Sciatic nerve (tissue), 2 donors: Measurements from ENCODE around the gene HAL. TPM values are rescaled to one million over a fixed set of nuclear protein-coding genes. Genes with fewer than 3 reads are reported as not detected.

Source experiments
- ATAC-seq: fragments of 200-7000 bp; cut with Tn5 transposase; one replicate; pipeline ENCODE4 v1.9.1; 2020; ENCODE audit warnings: mild to moderate bottlenecking, moderate library complexity
- DNase-seq: peaks from one replicate; pipeline ENCODE4 v3.0.0-alpha.2; 2020; ENCODE audit warnings: low spot score
- intact Hi-C: fragments of 100-400 bp; cut with DNase I; formaldehyde crosslinking; loops from one replicate; pipeline ENCODE4 v1.14.2; 2022
- total RNA-seq: library from RNA; stranded (reverse); fragmentation: NEBNext Ultra II Directional; extraction: Animal tissue kit (Norgen Biotek cat#: 25700); gene quantifications from one replicate; pipeline ENCODE4 v1.2.1, GENCODE V29; 2021
- donor health status: DM: no; HTN: no; CAD: no.
- donor health status: DM: no; HTN: no; CAD: no.

The HAL gene
- 2.1 TPM for total RNA-seq

GRCh38 chr12:95996034-95996658, at the start of gene HAL:
HAL (minus strand) TSS chr12:95996344; CDS start chr12:95995910, 434 bp downstream.
- no peak for DNase-seq
- intact Hi-C loops: no loop called here
- ATAC-seq: peak; percentile 8

GRCh38 chr12:96045566-96045965, 49.4 kb upstream of the HAL start:
- intact Hi-C loops: no loop called here
- ATAC-seq (peak; percentile 26), DNase-seq (no peak)

- intact Hi-C loops: no loop called here
- DNase-seq (no peak), ATAC-seq (no peak)
Observed at GRCh38 chr12:96044943-96045290, 48.8 kb upstream of the HAL start.

GRCh38 chr12:96044017-96044942, 48.1 kb upstream of the HAL start:
- intact Hi-C loops: no loop called here
- DNase-seq (no peak), ATAC-seq (no peak)

- intact Hi-C loops: no loop called here
- no peak for ATAC-seq
Observed at GRCh38 chr12:96041181-96041580, 45.0 kb upstream of the HAL start.

GRCh38 chr12:96040305-96041133, 44.4 kb upstream of the HAL start:
- intact Hi-C loops: no loop called here
- DNase-seq (no peak), ATAC-seq (no peak)

More at GRCh38 chr12:96041181-96041580, 45.0 kb upstream of the HAL start:
- no peak for DNase-seq

- DNase-seq: no peak
- ATAC-seq: no peak
- intact Hi-C loops: loop anchor here (5.0 kb wide), 1 partner anchor 868 kb away; the partner anchor contains the start of gene NEDD1
Observed at GRCh38 chr12:96039516-96039915, 43.4 kb upstream of the HAL start.

- DNase-seq: no peak
- intact Hi-C loops: loop anchor here (5.0 kb wide), 1 partner anchor 870 kb away; the partner anchor contains the start of gene NEDD1
- ATAC-seq: no peak
Observed at GRCh38 chr12:96036765-96037455, 40.8 kb upstream of the HAL start.

- DNase-seq (peak; percentile 97), ATAC-seq (peak; percentile 99)
- intact Hi-C loops: loop anchor here (5.0 kb wide), 1 partner anchor 872 kb away; the partner anchor contains the start of gene NEDD1
Observed at GRCh38 chr12:96035283-96036236, 39.4 kb upstream of the HAL start, which contains the start of gene LTA4H. LTA4H (minus strand) TSS chr12:96035587; CDS start chr12:96035519, 68 bp downstream.

- ATAC-seq (peak; percentile 19), DNase-seq (peak; percentile 61)
- intact Hi-C loops: loop anchor here (5.0 kb wide), 1 partner anchor 873 kb away; the partner anchor contains the start of gene NEDD1
Observed at GRCh38 chr12:96034621-96035282, 38.6 kb upstream of the HAL start.

- intact Hi-C loops: no loop called here
- no peak for DNase-seq
- ATAC-seq: no peak
Observed at GRCh38 chr12:96033549-96034389, 37.6 kb upstream of the HAL start.

GRCh38 chr12:96029826-96030225, 33.7 kb upstream of the HAL start:
- intact Hi-C loops: no loop called here
- ATAC-seq: no peak

GRCh38 chr12:96028538-96028937, 32.4 kb upstream of the HAL start:
- intact Hi-C loops: no loop called here
- no peak for ATAC-seq
- DNase-seq: no peak

More at GRCh38 chr12:96029826-96030225, 33.7 kb upstream of the HAL start:
- no peak for DNase-seq

- intact Hi-C loops: no loop called here
- DNase-seq: no peak
- no peak for ATAC-seq
Observed at GRCh38 chr12:96026331-96026730, 30.2 kb upstream of the HAL start.

- DNase-seq: no peak
- ATAC-seq: no peak
- intact Hi-C loops: no loop called here
Observed at GRCh38 chr12:96025518-96025917, 29.4 kb upstream of the HAL start.
